Stomach (tissue), 9 donors: Measurements from ENCODE around the gene SIVA1. TPM values are rescaled to one million over a fixed set of nuclear protein-coding genes. Genes with fewer than 3 reads are reported as not detected.

Experiments
- DNase-seq, 2 donors: peaks; one replicate each; pipeline versions ENCODE4 v3.0.0 to v3.0.0-alpha.2; 2013 to 2019
- H3K27ac ChIP-seq, 5 donors: fragments of 200-600 bp in 4 of 5; sonication (generic) in 4 of 5; one replicate each; pipeline ENCODE4 v1.5.1; 2013 to 2019; ENCODE audit warnings: mild to moderate bottlenecking in 1 of 5, moderate library complexity in 1 of 5
- H3K27me3 ChIP-seq, 3 donors: fragments of 200-600 bp; sonication (generic); one replicate each; pipeline ENCODE4 v1.5.1; 2017 to 2019; ENCODE audit warnings: mixed run types in 1 of 3
- H3K36me3 ChIP-seq, 4 donors: fragments of 200-600 bp; sonication (generic); 1 replicate in 3 of 4; 2 replicates in 1 of 4; pipeline ENCODE4 v1.5.1; 2016 to 2019
- H3K4me1 ChIP-seq, 4 donors: fragments of 200-600 bp; sonication (generic); one replicate each; pipeline ENCODE4 v1.5.1; 2016 to 2019
- H3K4me3 ChIP-seq, 4 donors: fragments of 200-600 bp; sonication (generic) in 3 of 4; one replicate each; pipeline ENCODE4 v1.5.1; 2016 to 2019; ENCODE audit warnings: mild to moderate bottlenecking in 1 of 4
- H3K9me3 ChIP-seq, 4 donors: fragments of 200-600 bp; sonication (generic); one replicate each; pipeline ENCODE4 v1.5.1; 2016 to 2019
- EP300 ChIP-seq: sonication (generic); formaldehyde crosslinking; IDR thresholded peaks from one replicate; pipeline ENCODE4 v1.6.1; 2017; ENCODE audit warnings: antibody characterized with exemption
- POLR2A ChIP-seq, 4 donors: fragments of 450-650 bp; IDR thresholded peaks; one replicate each; pipeline ENCODE4 v1.6.1; 2016; ENCODE audit warnings: antibody characterized with exemption in 4 of 4, control low read depth in 2 of 4, mild to moderate bottlenecking in 1 of 4, moderate library complexity in 1 of 4
- POLR2AphosphoS5 ChIP-seq, 3 donors: sonication (generic); formaldehyde crosslinking; IDR thresholded peaks; one replicate each; pipeline ENCODE4 v1.6.1; 2016; ENCODE audit warnings: antibody characterized with exemption in 3 of 3
- WGBS, 5 donors: extraction: QIAGEN DNeasy Blood & Tissue Kit in 3 of 5; methylation state at CpG; one replicate each; pipeline versions ENCODE4 v1.1.5 to v1.1.7; 2013 to 2018; 5-methylcytosine and 5-hydroxymethylcytosine counted together
- intact Hi-C: fragments of 100-400 bp; cut with DNase I; formaldehyde crosslinking; loops from one replicate; pipeline ENCODE4 v1.15.1; 2023; ENCODE audit warnings: low total_unique reads
- polyA plus RNA-seq, 3 donors: library from polyadenylated mRNA; stranded (reverse); fragments of 200-250 nt; gene quantifications; one replicate each; pipeline ENCODE4 v1.2.3, GENCODE V29; 2013
- total RNA-seq, 5 donors: library from RNA; depleted of rRNA; stranded (reverse); fragments of >200 nt; gene quantifications; one replicate each; pipeline versions ENCODE4 v1.1.0 to v1.2.3, GENCODE V29; 2014 to 2016
- TF ChIP-seq, protein P1 (sequence below), 7 experiments: fragments of 450-650 bp in 4 of 7; fragments of 200-600 bp in 3 of 7; sonication (generic) in 3 of 7; IDR thresholded peaks; one replicate each; pipeline ENCODE4 v1.5.1; 2016 to 2019; ENCODE audit warnings: antibody characterized with exemption in 7 of 7, control low read depth in 2 of 7, mild to moderate bottlenecking in 1 of 7
- donor health status: healthy with polysubstance abuse.
- donor health status: Bipolar disorder and iron deficiency.
- donor health status: healthy.

The SIVA1 gene
- total and polyA plus RNA-seq, 8 donors, result 73.3 to 366 (median 230) TPM

- peaks cover 9 to 58% (median 47%) of the 10 kb centered on the region in 4 donors for H3K4me1 ChIP-seq
- H3K27ac ChIP-seq, result peak overlapping the region in 2 of 5 donors; percentile 23 to 50
- WGBS, 5 donors, result 64 to 82% (median 72%) methylated on average over 10 to 15 of the region's 15 CpGs
- H3K4me3 ChIP-seq, result no peak overlapping the region
- intact Hi-C loops, result loop anchor here (10.0 kb wide), 1 partner anchor 47 kb away; no protein-coding TSS in a partner anchor
- TF ChIP-seq POLR2AphosphoS5 (IDR thresholded peaks at IDR 0.05) (no peak), EP300 (no peak), POLR2A (IDR thresholded peaks at IDR 0.05) (no peak)
- TF ChIP-seq, protein P1, sequence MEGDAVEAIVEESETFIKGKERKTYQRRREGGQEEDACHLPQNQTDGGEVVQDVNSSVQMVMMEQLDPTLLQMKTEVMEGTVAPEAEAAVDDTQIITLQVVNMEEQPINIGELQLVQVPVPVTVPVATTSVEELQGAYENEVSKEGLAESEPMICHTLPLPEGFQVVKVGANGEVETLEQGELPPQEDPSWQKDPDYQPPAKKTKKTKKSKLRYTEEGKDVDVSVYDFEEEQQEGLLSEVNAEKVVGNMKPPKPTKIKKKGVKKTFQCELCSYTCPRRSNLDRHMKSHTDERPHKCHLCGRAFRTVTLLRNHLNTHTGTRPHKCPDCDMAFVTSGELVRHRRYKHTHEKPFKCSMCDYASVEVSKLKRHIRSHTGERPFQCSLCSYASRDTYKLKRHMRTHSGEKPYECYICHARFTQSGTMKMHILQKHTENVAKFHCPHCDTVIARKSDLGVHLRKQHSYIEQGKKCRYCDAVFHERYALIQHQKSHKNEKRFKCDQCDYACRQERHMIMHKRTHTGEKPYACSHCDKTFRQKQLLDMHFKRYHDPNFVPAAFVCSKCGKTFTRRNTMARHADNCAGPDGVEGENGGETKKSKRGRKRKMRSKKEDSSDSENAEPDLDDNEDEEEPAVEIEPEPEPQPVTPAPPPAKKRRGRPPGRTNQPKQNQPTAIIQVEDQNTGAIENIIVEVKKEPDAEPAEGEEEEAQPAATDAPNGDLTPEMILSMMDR (IDR thresholded peaks at IDR 0.05), result no peak
- H3K27me3 ChIP-seq, result no peaks in the 10 kb centered on the region
- no peak for DNase-seq
- peaks cover 22 to 96% (median 78%) of the 10 kb centered on the region in 4 donors for H3K36me3 ChIP-seq
- no peaks in the 10 kb centered on the region for H3K9me3 ChIP-seq
Observed at GRCh38 chr14:104777808-104778249, 24.9 kb downstream of the SIVA1 start.

DNA sequence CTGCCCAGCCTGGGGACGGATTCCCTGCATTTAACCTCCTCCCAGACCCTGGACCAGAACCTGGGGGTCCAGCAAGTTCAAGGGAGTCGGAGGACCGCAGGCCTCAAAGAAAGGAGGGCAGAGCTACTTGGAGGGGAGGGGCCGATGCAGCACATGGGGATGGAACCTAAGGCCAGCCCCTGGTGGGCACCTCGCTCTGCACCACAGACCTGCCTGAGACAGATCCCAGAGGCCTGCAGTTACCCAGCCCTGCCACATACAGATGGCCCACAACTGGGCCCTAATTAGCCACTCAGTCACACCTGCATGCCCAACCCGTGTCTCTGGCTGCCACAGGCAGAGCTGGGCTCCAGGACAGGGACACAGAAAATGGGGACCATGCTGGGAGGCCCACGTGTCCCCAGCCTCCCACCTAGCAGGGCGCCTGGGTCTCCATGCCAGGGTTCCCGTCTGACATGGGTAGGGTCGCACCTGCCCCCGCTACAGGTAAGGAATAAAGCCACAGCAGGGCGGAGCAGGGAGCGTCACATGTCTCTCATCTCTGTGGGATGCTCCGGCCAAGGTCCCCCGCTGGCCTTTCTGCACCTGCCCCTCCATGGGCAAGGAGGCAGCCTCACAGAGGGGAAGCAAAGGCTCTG, 25.9 kb downstream of the SIVA1 start:
- Histone ChIP-seq H3K4me1 (peaks cover 9 to 57% (median 44%) of the 10 kb centered on the region in 4 donors), H3K4me3 (no peak overlapping the region), H3K36me3 (peaks cover 17 to 95% (median 69%) of the 10 kb centered on the region in 4 donors), H3K27ac (no peak overlapping the region), H3K27me3 (no peaks in the 10 kb centered on the region), H3K9me3 (no peaks in the 10 kb centered on the region)
- no peak for DNase-seq
- WGBS, 5 donors, result 83 to 92% (median 84%) methylated on average over 7 to 15 of the region's 15 CpGs
- intact Hi-C loops, result loop anchor here (10.0 kb wide), 1 partner anchor 46 kb away; no protein-coding TSS in a partner anchor
- TF ChIP-seq POLR2AphosphoS5 (IDR thresholded peaks at IDR 0.05) (no peak), EP300 (no peak), POLR2A (IDR thresholded peaks at IDR 0.05) (no peak)
- TF ChIP-seq, protein P1 (IDR thresholded peaks at IDR 0.05), result no peak

DNA sequence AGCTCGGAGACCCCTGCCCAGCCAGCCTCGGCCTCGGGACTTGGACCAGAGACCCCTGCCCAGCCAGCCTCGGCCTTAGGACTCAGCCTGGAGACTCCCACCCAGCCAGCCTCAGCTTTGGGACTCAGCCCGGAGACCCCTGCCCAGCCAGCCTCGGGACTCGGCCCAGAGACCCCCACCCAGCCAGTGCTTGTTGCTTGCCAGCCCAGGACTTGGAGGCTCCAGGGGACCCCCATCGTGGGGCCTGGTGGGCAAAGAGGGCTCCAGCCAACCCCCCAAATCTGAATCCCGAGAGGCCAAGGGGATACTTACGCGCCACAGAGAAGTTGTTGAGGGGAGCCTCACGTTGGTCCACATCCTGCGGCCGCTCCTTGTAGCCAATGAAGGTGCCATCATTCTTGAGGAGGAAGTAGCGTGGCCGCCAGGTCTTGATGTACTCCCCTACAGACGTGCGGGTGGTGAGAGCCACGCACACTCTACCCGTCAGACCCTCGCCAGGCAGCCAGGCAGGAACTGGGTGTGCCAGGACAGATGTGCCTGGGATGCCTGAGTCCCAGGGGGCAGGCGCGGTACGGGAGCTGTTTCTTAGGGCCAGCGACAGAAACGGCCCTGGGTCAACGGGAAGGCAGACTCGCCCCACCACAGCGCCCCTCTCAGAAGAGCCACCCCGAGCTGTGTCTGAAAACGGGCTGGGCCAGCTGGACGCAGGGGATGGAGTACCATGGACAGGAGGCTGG, 27.0 kb downstream of the SIVA1 start:
- Histone ChIP-seq H3K4me3 (no peak overlapping the region), H3K36me3 (peaks cover 17 to 84% (median 57%) of the 10 kb centered on the region in 4 donors), H3K27ac (no peak overlapping the region), H3K9me3 (no peaks in the 10 kb centered on the region), H3K4me1 (peaks cover 7 to 60% (median 44%) of the 10 kb centered on the region in 4 donors), H3K27me3 (no peaks in the 10 kb centered on the region)
- no peak for DNase-seq
- intact Hi-C loops, result loop anchor here (10.0 kb wide), 1 partner anchor 45 kb away; no protein-coding TSS in a partner anchor
- WGBS, 5 donors, result 89 to 91% (median 89%) methylated on average over 20 to 32 of the region's 32 CpGs
- TF ChIP-seq POLR2AphosphoS5 (IDR thresholded peaks at IDR 0.05) (no peak), EP300 (no peak)
- TF ChIP-seq, protein P1 (IDR thresholded peaks at IDR 0.05), result no peak

- no peaks in the 10 kb centered on the region for H3K27me3 ChIP-seq
- intact Hi-C loops, result no loop called here
- H3K4me3 ChIP-seq, result no peak overlapping the region
- no peak for DNase-seq
- H3K27ac ChIP-seq, result no peak overlapping the region
- H3K36me3 ChIP-seq, result peaks cover 17 to 78% (median 51%) of the 10 kb centered on the region in 4 donors
- WGBS, 5 donors, result 87 to 94% (median 90%) methylated on average over 24 of the region's 24 CpGs
- TF ChIP-seq, protein P1 (IDR thresholded peaks at IDR 0.05), result no peak
- TF ChIP-seq POLR2A (IDR thresholded peaks at IDR 0.05) (no peak), POLR2AphosphoS5 (IDR thresholded peaks at IDR 0.05) (no peak), EP300 (no peak)
- no peaks in the 10 kb centered on the region for H3K9me3 ChIP-seq
- H3K4me1 ChIP-seq, result peaks cover 10 to 60% (median 44%) of the 10 kb centered on the region in 4 donors
Observed at GRCh38 chr14:104780513-104781030, 27.6 kb downstream of the SIVA1 start.
